Activated naive CD4-positive, alpha-beta T cell treated with anti-CD3 and anti-CD28 coated beads, Interleukin-2, amount 10 ng/mL, durations not matched to agents 7 days and 5 days (primary cell): ENCODE data around the gene HSD17B1.

Experiments used
- CTCF ChIA-PET: fragments of 350-600 bp; sonication (Branson Sonifier 250); formaldehyde crosslinking; loops from one replicate; lab custom pipeline; 2021; ENCODE audit warnings: antibody characterized with exemption; lab: Charles Lee
- DNase-seq: peaks from one replicate; pipeline ENCODE4 v3.0.0-alpha.2; 2020
- H3K27ac Mint-ChIP-seq: one replicate; pipeline ENCODE4 v1.8.0; 2021; ENCODE audit warnings: mild to moderate bottlenecking, moderate library complexity, mixed read lengths
- H3K27me3 Mint-ChIP-seq: one replicate; pipeline ENCODE4 v1.8.0; 2021; ENCODE audit warnings: mild to moderate bottlenecking, mixed read lengths
- H3K36me3 Mint-ChIP-seq: one replicate; pipeline ENCODE4 v1.8.0; 2021; ENCODE audit warnings: mixed read lengths
- H3K4me1 Mint-ChIP-seq: one replicate; pipeline ENCODE4 v1.8.0; 2021; ENCODE audit warnings: mixed read lengths
- H3K4me3 Mint-ChIP-seq: one replicate; pipeline ENCODE4 v1.8.0; 2021; ENCODE audit warnings: mild to moderate bottlenecking, moderate library complexity, mixed read lengths
- H3K9me3 Mint-ChIP-seq: one replicate; pipeline ENCODE4 v1.8.0; 2021; ENCODE audit warnings: mixed read lengths

The HSD17B1 gene

GRCh38 chr17:42598905-42599304 is 46.2 kb downstream of the HSD17B1 start:
- CTCF ChIA-PET: interaction anchor here (0.5 kb wide), 1 partner anchor 264 kb away, joined by 3 read pairs; no protein-coding TSS in a partner anchor
- Mint-ChIP-seq H3K27me3 (no peaks in the 10 kb centered on the region), H3K27ac (no peak overlapping the region), H3K36me3 (peaks cover 21% of the 10 kb centered on the region), H3K4me3 (no peak overlapping the region), H3K9me3 (no peaks in the 10 kb centered on the region), H3K4me1 (peaks cover 12% of the 10 kb centered on the region)
- no peak for DNase-seq

DNA sequence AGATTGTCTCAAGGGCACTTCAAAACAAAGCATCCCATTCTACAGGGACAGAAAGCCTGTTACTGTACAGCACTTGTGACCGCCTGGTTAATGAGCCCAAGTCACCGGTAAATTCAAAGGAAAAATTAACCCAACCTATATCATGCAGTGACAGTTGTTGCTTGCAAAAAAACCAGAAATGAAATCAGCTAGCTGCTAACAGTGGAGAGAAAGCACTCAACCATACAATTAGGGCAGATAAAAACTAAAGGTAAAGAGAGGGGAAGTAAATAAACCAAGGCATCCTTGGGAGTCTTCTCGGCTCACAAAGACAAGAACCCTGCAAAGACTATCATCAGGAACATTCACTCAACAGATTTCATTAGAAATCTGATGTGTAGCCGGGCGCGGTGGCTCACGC is 50.6 kb downstream of the HSD17B1 start:
- CTCF ChIA-PET: no interaction called here
- no peak for DNase-seq
- peaks cover 48% of the 10 kb centered on the region for H3K4me1 Mint-ChIP-seq
- H3K4me3 Mint-ChIP-seq: no peak overlapping the region
- no peaks in the 10 kb centered on the region for H3K9me3 Mint-ChIP-seq
- H3K27ac Mint-ChIP-seq: no peak overlapping the region
- H3K36me3 Mint-ChIP-seq: peaks cover 32% of the 10 kb centered on the region
- no peaks in the 10 kb centered on the region for H3K27me3 Mint-ChIP-seq
